ENCODE results near the gene UNC5CL. TPM values are rescaled to one million over a fixed set of nuclear protein-coding genes. Genes with fewer than 3 reads are reported as not detected.

UNC5CL gene
- total and polyA plus RNA-seq, 9 of the 15 experiments (the other 6 are each of a cell fraction or from before 2014, with no cell fraction given): 0.07 to 1.8 (median 0.62) TPM; not detected in 1

DNA sequence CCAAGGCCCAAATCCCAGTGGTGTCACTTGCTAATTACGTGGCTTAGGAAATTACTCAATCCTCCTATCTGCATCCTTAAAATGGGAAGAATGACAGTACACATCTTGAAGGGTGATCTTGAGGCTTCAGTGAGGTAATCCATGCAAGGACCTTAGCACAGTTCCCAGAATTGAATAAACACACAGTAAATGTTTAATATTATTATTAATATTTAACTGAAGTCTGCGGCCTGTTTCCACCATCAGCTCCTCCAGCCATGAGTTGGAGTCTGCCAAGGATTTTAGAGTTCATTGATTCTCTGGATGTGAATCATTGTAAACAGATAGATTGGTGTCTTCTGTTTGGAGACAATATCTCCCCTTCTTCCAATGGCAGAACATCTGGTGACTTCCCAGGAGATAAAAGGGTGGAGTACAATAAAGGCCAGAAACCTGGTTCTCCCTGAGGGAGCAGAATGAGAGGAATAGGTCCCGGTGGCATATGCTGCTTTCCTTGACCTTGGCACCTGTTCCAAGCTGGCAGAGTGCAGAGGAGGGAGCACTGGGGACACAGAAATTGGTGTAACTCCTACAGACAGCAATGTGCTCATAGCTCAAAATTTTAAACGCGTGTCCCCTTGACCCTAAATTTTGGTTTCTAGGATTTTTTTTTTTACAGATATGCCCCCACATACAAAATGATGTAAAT is 25.4 kb downstream of the UNC5CL start:
- Histone ChIP-seq H3K36me3 (ENCODE audit: control insufficient read depth, insufficient read depth, low read length) (no peaks in the 10 kb centered on the region), H3K4me3 (no peak overlapping the region), H3K9me1 (ENCODE audit: control insufficient read depth, insufficient read depth, low read length) (no peaks in the 10 kb centered on the region), H3K4me2 (ENCODE audit: insufficient read depth, low read length) (no peak overlapping the region), H3K27ac (ENCODE audit: extremely low read depth, low read depth, low read length) (no peak overlapping the region), H4K20me1 (replicated peaks; ENCODE audit: control insufficient read depth, insufficient read depth, low read length) (no peaks in the 10 kb centered on the region; the same call in 1 of the 2 replicates), H3K9me3 (replicated peaks; ENCODE audit: control insufficient read depth, insufficient read depth, low read depth, low read length) (no peaks in the 10 kb centered on the region), H3K79me2 (ENCODE audit: control insufficient read depth, insufficient read depth, low read length) (no peaks in the 10 kb centered on the region), H2AFZ (ENCODE audit: low read depth, low read length) (no peak overlapping the region), H3K9ac (ENCODE audit: insufficient read depth in 1 of 2, low read depth in 2 of 2, low read length in 2 of 2) (no peak overlapping the region), H3K27me3 (ENCODE audit: control insufficient read depth in 2 of 2, insufficient read depth in 2 of 2, low read length in 2 of 2) (peaks cover 7 to 22% of the 10 kb centered on the region in 2 experiments; a peak in 4 of 5 replicates), H3K4me1 (replicated peaks in 1 of 2; ENCODE audit: control insufficient read depth in 2 of 2, insufficient read depth in 2 of 2, low read length in 2 of 2) (no peaks in the 10 kb centered on the region)
- ChIA-PET CTCF (ENCODE audit: low intra/inter-chr PET ratio) (no interaction called here), POLR2A (interaction anchor here (0.7 kb wide), 1 partner anchor 741 kb away, joined by 3 read pairs; no protein-coding TSS in a partner anchor)
- intact Hi-C loops (cut with micrococcal nuclease): no loop called here
- FAIRE-seq (no peak), DNase-seq (ENCODE audit: extremely low read depth in 1 of 4, low spot score in 3 of 4) (no peak), ATAC-seq (no peak)
- TF ChIP-seq, protein P1, sequence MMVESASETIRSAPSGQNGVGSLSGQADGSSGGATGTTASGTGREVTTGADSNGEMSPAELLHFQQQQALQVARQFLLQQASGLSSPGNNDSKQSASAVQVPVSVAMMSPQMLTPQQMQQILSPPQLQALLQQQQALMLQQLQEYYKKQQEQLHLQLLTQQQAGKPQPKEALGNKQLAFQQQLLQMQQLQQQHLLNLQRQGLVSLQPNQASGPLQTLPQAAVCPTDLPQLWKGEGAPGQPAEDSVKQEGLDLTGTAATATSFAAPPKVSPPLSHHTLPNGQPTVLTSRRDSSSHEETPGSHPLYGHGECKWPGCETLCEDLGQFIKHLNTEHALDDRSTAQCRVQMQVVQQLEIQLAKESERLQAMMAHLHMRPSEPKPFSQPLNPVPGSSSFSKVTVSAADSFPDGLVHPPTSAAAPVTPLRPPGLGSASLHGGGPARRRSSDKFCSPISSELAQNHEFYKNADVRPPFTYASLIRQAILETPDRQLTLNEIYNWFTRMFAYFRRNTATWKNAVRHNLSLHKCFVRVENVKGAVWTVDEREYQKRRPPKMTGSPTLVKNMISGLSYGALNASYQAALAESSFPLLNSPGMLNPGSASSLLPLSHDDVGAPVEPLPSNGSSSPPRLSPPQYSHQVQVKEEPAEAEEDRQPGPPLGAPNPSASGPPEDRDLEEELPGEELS (CRISPR knock-in tag; IDR thresholded peaks at IDR 0.05; ENCODE audit: borderline replicate concordance): no peak
- no TSS peak for BruUV-seq (replicated peaks)
- WGBS (ENCODE audit: insufficient coverage, low coverage, missing lambda C conversion rate): 5% methylated on average over 5 of the region's 5 CpGs
- in situ Hi-C loops (cut with MboI): no loop called here

DNA sequence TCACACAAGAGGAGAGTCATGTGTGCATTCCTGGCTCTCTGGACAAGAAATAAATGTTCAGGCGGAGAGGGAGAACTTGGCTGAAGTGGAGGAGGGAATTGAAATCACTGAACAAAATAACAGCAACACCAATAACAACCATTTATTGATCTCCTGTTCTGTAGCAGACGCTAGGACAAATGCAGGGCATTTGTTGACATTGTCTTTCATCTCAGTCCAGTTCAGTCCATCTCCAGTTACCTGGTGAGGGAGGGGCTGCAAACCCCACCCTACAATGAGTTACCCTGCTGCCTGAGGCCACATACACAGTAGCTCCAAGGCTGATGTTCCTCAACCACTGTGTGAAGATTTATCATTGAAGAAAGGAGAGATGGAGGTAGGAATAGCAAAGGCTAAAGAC is 27.3 kb downstream of the UNC5CL start:
- no peak overlapping the region for H2AFZ ChIP-seq (ENCODE audit: low read depth, low read length)
- no peaks in the 10 kb centered on the region for H3K79me2 ChIP-seq (ENCODE audit: control insufficient read depth, insufficient read depth, low read length)
- no peaks in the 10 kb centered on the region; the same call in 1 of the 2 replicates for H4K20me1 ChIP-seq (replicated peaks; ENCODE audit: control insufficient read depth, insufficient read depth, low read length)
- H3K36me3 ChIP-seq (ENCODE audit: control insufficient read depth, insufficient read depth, low read length): no peaks in the 10 kb centered on the region
- H3K4me2 ChIP-seq (ENCODE audit: insufficient read depth, low read length): no peak overlapping the region
- intact Hi-C loops (cut with micrococcal nuclease): no loop called here
- H3K4me3 ChIP-seq: no peak overlapping the region
- WGBS (ENCODE audit: insufficient coverage, low coverage, missing lambda C conversion rate): 0% methylated on average over 2 of the region's 2 CpGs
- no peak overlapping the region for H3K9ac ChIP-seq (ENCODE audit: insufficient read depth in 1 of 2, low read depth in 2 of 2, low read length in 2 of 2)
- FAIRE-seq (no peak), DNase-seq (ENCODE audit: extremely low read depth in 1 of 4, low spot score in 3 of 4) (no peak), ATAC-seq (no peak)
- no peaks in the 10 kb centered on the region for H3K9me1 ChIP-seq (ENCODE audit: control insufficient read depth, insufficient read depth, low read length)
- no peaks in the 10 kb centered on the region for H3K9me3 ChIP-seq (replicated peaks; ENCODE audit: control insufficient read depth, insufficient read depth, low read depth, low read length)
- in situ Hi-C loops (cut with MboI): no loop called here
- ChIA-PET CTCF (ENCODE audit: low intra/inter-chr PET ratio) (no interaction called here), POLR2A (interaction anchor here (0.6 kb wide), 1 partner anchor 1373 kb away, joined by 3 read pairs; no protein-coding TSS in a partner anchor)
- no peak overlapping the region for H3K27ac ChIP-seq (ENCODE audit: extremely low read depth, low read depth, low read length)
- no peaks in the 10 kb centered on the region for H3K4me1 ChIP-seq (replicated peaks in 1 of 2; ENCODE audit: control insufficient read depth in 2 of 2, insufficient read depth in 2 of 2, low read length in 2 of 2)
- BruUV-seq (replicated peaks): no TSS peak
- H3K27me3 ChIP-seq (ENCODE audit: control insufficient read depth in 2 of 2, insufficient read depth in 2 of 2, low read length in 2 of 2): peaks cover 7 to 26% of the 10 kb centered on the region in 2 experiments; a peak in 3 of 5 replicates
- no peak for TF ChIP-seq NONO (IDR thresholded peaks at IDR 0.05; ENCODE audit: low read depth in 2 of 2, low read length in 1 of 2)

All from K562 (cell line).